ENCODE measurements around the gene HPS1. TPM values are rescaled to one million over a fixed set of nuclear protein-coding genes. Genes with fewer than 3 reads are reported as not detected.

Gene HPS1
- total RNA-seq, 1 donor from 2014 or later = 62.1 TPM

- no peak for DNase-seq (ENCODE audit: extremely low spot score in 2 of 2)
- intact Hi-C loops (cut with DNase I) = loop anchor here (5.0 to 10.0 kb wide), 2 partner anchors 177 to 690 kb away; partner anchors contain the start of gene LOXL4
- Histone ChIP-seq H3K36me3 (peaks cover 0 to 34% of the 10 kb centered on the region in 2 donors), H3K9me3 (no peaks in the 10 kb centered on the region), H3K4me3 (no peak overlapping the region), H3K27me3 (no peaks in the 10 kb centered on the region), H3K4me1 (peaks cover 8% of the 10 kb centered on the region), H3K27ac (no peak overlapping the region)
- TF ChIP-seq CTCF (IDR thresholded peaks at IDR 0.05) (no peak), POLR2AphosphoS5 (IDR thresholded peaks at IDR 0.05; ENCODE audit: insufficient read depth in 1 of 2, low read depth in 1 of 2) (no peak), POLR2A (IDR thresholded peaks at IDR 0.05) (no peak)
Measured at GRCh38 chr10:98444314-98445006, 2.3 kb downstream of the HPS1 start.

GRCh38 chr10:98438715-98439114 lies 8.0 kb downstream of the HPS1 start:
- TF ChIP-seq POLR2A (IDR thresholded peaks at IDR 0.05) (no peak), POLR2AphosphoS5 (IDR thresholded peaks at IDR 0.05; ENCODE audit: insufficient read depth in 1 of 2, low read depth in 1 of 2) (no peak), CTCF (IDR thresholded peaks at IDR 0.05) (no peak)
- no peaks in the 10 kb centered on the region for H3K4me1 ChIP-seq
- no peak for DNase-seq (ENCODE audit: extremely low spot score in 2 of 2)
- no peak overlapping the region for H3K4me3 ChIP-seq
- H3K27me3 ChIP-seq = no peaks in the 10 kb centered on the region
- no peak overlapping the region for H3K27ac ChIP-seq
- H3K36me3 ChIP-seq = peaks cover 6 to 56% of the 10 kb centered on the region in 2 donors
- intact Hi-C loops (cut with DNase I) = no loop called here
- H3K9me3 ChIP-seq = no peaks in the 10 kb centered on the region

- Histone ChIP-seq H3K4me1 (no peaks in the 10 kb centered on the region), H3K27me3 (no peaks in the 10 kb centered on the region)
- DNase-seq (ENCODE audit: extremely low spot score in 2 of 2) = no peak
Measured at GRCh38 chr10:98436704-98437103, 10.0 kb downstream of the HPS1 start.

GRCh38 chr10:98435178-98435577 lies 11.6 kb downstream of the HPS1 start:
- H3K27me3 ChIP-seq = no peaks in the 10 kb centered on the region
- H3K4me1 ChIP-seq = no peaks in the 10 kb centered on the region
- intact Hi-C loops (cut with DNase I) = no loop called here
- TF ChIP-seq POLR2AphosphoS5 (IDR thresholded peaks at IDR 0.05; ENCODE audit: insufficient read depth in 1 of 2, low read depth in 1 of 2) = no peak
- no peak overlapping the region for H3K4me3 ChIP-seq
- DNase-seq (ENCODE audit: extremely low spot score in 2 of 2) = peak in 1 of 2 donors; percentile 76
- no peak overlapping the region for H3K27ac ChIP-seq
- H3K36me3 ChIP-seq = peaks cover 14 to 70% of the 10 kb centered on the region in 2 donors
- H3K9me3 ChIP-seq = no peaks in the 10 kb centered on the region

More at GRCh38 chr10:98436704-98437103, 10.0 kb downstream of the HPS1 start:
- Histone ChIP-seq H3K27ac (no peak overlapping the region), H3K4me3 (no peak overlapping the region), H3K9me3 (no peaks in the 10 kb centered on the region), H3K36me3 (peaks cover 14 to 63% of the 10 kb centered on the region in 2 donors)
- no peak for TF ChIP-seq POLR2AphosphoS5 (IDR thresholded peaks at IDR 0.05; ENCODE audit: insufficient read depth in 1 of 2, low read depth in 1 of 2)
- no peak for TF ChIP-seq CTCF (IDR thresholded peaks at IDR 0.05)
- no peak for TF ChIP-seq POLR2A (IDR thresholded peaks at IDR 0.05)
- intact Hi-C loops (cut with DNase I) = no loop called here

GRCh38 chr10:98433881-98434732 lies 12.6 kb downstream of the HPS1 start:
- intact Hi-C loops (cut with DNase I) = no loop called here
- H3K9me3 ChIP-seq = no peaks in the 10 kb centered on the region
- no peaks in the 10 kb centered on the region for H3K4me1 ChIP-seq
- DNase-seq (ENCODE audit: extremely low spot score in 2 of 2) = peak in 1 of 2 donors; percentile 79
- no peaks in the 10 kb centered on the region for H3K27me3 ChIP-seq
- H3K36me3 ChIP-seq = peaks cover 14 to 71% of the 10 kb centered on the region in 2 donors
- no peak overlapping the region for H3K4me3 ChIP-seq
- TF ChIP-seq POLR2A (IDR thresholded peaks at IDR 0.05) (no peak), POLR2AphosphoS5 (IDR thresholded peaks at IDR 0.05; ENCODE audit: insufficient read depth in 1 of 2, low read depth in 1 of 2) (no peak), CTCF (IDR thresholded peaks at IDR 0.05) (no peak)
- no peak overlapping the region for H3K27ac ChIP-seq
